GM18499 (cell line): ENCODE measurements around the gene TIGD6.
"Not testable (repeated sequence)": the region's sequence is repeated elsewhere in the genome, so short reads cannot be mapped to it uniquely, and the experiment has no call there.

Experiments
- ATAC-seq: cut with Tn5 transposase; IDR thresholded peaks from one replicate; pipeline ENCODE4 v1.9.1; 2021; ENCODE audit warnings: moderate number of reproducible peaks; ENCODE audit not compliant: insufficient read depth, unreplicated experiment

The TIGD6 gene

DNA sequence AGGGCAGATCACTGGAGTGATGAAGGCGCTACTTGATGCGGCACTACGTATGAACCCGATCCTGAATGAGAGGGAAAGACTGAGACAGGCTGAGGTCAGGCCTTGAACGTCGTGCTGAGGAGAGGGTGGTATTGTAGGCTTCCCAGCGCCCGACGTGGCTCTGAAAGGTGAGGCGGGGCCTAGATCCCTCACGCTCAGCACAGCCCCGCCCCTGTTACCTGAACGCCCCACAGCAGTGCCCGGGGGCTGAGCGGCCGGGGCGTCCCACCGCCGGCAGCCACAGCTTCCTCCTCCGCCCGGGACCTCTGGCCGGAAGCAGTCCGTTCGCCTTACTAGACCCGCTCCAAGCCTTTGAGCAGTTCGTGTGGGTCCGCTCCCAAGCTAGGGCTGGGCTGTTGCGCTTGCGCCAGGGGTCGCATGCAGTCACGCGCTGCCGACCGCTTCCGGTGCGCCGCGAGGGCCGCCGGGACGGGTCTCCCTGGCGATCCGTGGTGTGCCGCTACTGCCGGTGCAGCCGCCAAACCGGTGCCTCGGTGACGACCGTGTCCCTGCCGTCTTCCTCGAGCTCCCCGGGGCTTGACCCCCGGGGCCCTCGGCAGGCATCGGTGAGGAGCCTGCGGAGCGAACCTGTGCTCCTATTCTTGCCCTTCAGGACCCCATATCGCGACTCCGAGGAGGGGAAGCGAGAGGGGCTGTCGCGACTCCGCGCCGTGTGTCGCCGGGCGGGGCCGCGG lies at the start of gene TIGD6, which contains the start of gene HMGXB3:
Gene TIGD6, minus strand, starts transcription at position 399 of the 734 bp plus-strand sequence. CDS start 4,306 bp downstream, outside the sequence.
Gene HMGXB3, plus strand, starts transcription at position 484 of the 734 bp plus-strand sequence. CDS start 4,114 bp downstream, outside the sequence.
- ATAC-seq: peak; percentile 58

DNA sequence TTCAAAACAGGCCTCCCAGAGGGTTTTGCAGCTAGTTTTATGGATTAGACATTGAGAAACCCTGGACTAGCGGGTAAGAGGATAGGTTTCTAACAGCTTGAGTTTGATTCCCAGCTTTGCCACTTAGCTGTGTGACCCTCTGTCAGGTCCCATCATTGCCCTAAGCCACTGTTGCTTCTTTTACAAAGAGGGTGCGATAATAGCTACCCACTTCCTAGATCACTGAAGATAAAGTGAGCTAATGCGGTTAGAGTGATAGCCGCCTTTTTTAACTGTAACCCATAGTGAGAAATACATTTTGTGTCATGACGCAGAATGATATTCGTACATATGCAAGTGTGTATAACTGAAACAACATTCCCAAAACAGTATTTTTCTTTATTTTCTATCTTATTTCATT lies 45.6 kb upstream of the TIGD6 start:
- no peak for ATAC-seq

DNA sequence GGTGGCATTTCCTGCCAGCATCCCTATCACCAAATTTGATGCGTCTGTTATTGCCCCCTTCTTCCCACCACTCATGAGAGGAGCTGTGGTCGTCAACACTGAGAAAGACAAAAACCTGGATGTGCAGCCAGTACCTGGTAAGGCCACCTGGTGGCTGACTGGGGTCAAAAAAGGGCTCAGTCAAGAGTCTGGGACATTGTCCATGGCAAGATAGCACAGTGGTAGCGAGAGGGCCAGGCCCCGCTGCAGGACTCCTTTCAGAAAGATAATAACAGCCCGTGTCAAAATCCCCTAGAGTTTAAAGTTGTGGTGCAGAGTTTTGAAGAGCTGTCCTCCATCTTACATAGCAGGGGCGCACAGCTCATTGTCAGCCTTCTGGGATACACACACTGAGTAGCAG lies 45.1 kb upstream of the TIGD6 start:
- ATAC-seq: no peak

DNA sequence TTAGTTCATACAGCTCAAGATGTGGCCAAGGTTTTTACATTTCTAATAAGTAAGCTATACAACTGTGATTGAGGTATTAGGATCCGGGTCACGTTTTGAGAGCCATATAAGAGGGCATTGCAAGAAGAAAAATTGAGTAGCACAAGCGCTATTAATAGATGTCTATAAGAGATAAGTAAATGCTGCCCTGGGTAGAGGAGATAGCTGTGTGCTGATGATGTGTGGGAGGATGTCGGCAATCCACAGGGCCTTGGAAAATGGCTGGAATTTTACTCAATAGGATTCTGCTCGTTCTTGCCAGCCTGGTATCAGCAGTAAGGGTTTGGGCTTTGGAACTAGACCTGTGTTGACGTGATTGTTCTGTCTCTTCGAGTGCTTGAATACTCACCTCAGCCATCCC lies 44.3 kb upstream of the TIGD6 start:
- no peak for ATAC-seq

DNA sequence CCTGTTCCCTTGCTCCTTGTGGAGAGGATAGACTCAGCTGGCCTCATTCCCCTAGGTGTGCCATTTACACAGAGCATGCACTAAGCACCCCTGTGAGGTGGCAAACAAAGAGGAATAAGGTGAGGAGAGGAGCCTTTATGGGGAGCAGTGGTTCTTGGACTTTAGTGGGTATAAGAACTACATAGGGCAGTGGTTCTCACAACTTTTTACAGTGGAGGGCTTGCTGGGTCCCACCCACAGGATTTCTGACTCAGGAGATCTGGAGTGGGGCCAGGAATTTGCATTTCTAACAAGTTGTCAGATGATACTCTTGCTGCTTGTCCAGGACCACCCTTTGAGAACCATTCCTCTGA lies 43.9 kb upstream of the TIGD6 start:
- no peak for ATAC-seq

DNA sequence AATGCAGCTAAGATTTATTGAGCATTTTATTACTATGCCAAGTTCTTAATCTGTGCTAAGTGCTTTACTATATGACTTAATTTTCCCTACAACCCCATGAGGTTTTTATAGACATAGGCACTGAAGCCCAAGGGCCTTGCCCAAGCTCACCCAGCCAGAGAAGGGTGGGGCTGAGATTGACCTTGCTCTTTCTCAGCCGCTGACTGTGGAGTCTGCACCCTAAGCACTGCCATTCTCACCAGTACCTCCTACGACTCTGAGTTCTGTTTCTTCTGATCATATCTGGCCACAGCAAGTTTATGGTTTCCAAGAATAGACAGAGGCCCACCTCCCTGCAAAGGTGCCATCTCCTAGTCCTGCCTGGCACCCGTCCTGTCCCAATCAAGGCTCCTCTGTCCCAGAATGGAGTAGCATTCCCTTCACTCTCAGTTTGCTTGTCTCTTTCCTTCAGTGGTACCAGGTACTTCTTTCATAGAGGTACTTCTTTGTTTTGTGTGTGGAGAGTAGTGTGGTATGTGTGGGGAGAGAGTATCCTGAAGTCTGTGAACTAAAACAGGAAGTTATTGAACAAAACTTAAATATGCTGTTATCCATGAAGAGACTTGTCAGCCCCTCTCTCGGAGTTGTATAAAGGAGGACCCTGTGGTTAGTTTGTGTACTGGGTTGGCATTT lies 43.3 kb upstream of the TIGD6 start:
- no peak for ATAC-seq

DNA sequence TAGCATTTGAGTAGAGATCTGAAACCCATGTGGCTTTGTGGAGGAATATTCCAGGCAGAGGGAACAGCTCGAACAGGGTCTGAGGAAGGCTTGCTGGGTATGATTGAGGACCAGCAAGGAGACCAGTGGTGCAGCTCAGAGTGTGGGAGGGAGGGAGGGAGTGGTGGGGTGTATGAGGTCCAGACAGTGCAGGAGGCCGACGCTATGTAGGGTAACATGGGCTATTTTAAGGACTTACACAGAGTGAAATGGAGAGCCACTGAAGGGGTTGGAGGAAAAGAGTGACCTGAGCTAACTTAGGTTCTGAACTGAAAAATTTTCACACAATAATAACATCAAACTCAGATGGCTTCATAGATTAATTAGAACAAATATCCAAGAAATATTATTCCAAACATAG lies 42.0 kb upstream of the TIGD6 start:
- ATAC-seq: no peak

DNA sequence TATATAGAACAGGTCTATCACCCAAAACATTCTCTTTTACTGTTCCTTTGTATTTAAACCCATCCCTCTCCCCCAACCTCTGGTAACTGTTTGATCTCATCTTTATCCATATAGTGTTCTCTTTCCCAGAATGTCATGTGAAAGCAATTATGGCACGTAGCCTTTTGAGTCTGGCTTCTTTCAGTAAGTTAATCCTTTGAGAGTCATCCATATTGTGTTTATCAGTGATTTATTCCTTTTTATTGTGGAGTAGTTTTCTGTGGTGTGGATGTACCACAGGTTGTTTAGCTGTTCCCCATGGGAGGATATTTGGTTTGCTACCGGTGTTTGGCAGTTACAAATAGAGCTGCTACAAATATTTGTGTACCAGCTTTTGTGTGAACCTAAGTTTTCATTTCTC lies 38.1 kb upstream of the TIGD6 start:
- ATAC-seq: no peak

DNA sequence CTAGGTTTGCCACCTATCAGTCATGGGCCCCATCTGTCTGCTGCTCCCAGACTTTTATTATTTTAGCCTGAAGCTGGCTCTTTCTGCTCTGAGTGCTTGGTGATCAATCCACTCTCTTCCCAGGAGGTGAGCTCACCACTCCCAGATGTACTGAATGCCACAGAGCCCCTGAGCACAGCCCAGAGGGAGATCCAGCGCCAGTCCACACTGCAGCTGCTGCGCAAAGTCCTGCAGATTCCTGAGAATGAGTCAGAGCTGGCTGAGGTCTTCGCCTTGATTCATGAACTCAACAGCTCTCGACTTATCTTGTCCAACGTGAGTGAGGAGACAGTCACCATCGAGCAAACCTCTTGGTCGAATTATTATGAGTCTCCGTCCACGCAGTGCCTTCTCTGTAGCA lies 36.1 kb upstream of the TIGD6 start:
- ATAC-seq: no peak

DNA sequence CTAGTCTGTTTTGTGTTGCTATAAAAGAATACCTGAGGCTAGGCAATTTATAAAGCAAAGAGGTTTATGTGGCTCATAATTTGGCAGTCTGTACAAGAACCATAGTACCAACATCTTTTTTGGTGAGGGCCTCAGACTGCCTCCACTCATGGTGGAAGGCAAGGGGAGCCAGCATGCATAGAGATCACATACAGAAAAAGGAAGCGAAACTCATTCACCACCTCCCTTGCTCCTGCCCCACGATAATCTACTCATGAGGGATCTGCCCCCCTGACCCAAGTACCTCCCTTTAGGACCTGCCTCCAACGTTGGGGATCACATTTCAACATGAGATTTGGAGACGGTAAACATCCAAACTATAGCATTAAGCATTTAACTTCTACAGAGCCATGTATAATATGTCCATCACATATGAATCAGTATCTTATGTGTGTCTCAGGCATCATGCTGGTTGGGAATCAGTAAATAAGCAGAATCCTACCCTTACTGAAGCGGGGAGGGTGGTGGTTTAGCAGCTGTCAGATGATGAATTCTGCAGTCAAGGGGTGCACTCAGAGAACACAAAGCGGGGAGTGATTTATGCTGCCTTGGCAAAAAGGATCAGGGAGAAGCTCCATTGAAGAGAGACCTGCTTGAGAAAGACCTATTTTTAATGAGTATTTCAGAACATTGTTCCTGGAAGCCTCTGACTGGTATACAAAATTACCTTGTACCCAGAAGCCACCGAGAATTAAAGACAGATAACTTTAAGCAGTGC lies 34.9 kb upstream of the TIGD6 start:
- peak; percentile 88 for ATAC-seq

DNA sequence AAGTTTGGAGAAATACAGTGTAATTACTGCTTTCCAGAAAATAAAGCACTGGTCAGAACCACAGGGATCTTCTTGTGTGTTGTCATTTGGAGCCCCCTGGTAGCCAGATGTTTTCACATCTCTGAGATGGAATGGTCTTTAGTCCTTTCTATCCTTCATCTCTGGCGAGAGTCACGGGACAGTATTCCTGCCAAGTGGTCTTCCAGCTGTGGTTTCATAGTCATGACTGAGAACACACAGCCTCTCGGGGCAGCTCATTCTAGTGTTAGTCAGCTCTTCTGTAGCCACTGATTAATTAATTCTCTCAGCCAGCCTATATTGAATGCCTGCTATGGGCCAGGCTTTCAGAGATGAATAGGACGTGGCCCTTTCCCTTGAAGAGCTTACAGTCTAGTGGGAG lies 34.2 kb upstream of the TIGD6 start:
- ATAC-seq: no peak

DNA sequence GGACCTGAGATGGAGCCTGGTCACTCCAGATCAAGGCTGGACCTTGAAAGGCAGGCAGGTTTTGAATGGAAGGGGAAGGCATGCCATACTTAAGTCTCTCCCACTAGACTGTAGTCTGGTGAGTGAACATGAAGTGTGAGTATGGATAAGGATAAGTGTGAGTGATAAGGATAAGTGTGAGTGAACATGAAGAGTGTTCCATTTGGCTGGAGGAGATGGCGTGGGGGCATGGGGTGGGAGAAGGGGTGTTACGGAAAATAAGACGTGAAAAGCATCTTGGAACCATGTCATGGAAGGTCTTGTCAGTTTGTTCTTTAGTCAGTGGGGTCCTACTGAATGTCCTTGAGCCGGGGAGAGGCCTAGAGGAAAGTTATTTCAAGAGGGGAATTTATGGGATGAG lies 32.9 kb upstream of the TIGD6 start:
- no peak for ATAC-seq

DNA sequence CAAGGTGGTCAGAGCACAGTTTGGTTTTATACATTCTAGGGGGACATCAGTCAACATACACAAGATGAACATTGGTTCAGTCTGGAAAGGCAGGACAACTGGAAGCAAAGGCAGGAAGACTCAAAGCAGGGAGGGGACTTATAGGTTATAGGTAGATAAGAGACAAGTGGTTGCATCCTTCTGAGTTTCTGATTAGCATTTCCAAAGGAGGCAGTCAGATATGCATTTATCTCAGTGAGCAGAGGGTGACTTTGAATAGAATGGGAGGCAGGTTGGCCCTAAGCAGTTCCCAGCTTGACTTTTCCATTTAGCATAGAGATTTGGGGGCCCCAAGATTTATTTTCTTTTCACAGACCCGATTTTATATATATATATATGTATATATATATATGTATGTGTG lies 27.6 kb upstream of the TIGD6 start:
- ATAC-seq: not testable (repeated sequence)

DNA sequence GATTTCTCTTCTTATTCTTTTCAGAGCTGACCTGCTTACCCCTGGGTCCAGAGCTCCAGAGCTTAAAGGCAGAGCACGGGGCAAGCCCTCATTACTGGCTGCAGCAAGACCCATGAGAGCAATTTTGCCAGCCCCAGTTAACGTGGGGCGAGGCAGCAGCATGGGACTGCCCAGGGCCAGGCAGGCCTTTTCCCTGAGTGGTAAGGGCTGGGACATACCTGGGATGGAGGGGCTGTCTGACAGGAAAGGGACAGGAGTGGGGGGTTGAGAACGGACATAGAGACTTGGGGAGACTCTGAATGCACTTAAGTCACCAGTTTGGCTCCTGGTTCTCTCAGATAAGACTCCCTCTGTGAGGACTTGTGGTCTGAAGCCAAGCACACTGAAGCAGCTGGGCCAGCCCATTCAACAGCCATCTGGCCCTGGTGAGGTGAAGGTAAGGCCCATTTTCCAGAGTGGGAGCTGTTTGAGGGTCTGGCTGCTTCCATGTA lies 26.3 kb upstream of the TIGD6 start:
- ATAC-seq: no peak

DNA sequence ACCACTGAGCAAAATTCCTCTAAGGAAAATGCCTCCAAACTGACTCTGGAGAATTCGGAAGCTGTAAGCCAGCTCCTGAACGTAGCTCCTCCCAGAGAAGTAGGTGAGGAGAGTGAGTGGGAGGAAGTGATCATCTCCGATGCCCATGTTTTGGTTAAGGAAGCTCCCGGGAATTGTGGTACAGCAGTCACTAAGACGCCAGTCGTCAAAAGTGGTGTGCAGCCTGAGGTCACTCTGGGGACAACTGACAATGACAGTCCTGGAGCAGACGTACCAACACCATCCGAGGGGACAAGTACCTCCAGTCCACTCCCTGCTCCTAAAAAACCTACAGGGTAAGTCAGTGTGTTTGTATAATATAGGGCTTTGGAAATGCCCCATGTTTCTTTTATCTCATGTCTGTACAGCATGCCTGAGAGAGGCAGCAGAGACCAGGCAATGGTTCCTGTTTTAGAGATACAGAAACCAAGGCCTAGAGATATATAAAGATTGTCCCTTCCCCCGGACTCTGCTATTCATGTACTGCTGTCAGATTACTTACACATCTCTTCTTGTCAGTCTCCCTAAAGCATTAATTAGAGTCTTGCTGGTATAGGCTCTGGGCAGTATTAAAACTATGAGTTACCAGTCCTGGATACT lies 24.0 kb upstream of the TIGD6 start:
- no peak for ATAC-seq

DNA sequence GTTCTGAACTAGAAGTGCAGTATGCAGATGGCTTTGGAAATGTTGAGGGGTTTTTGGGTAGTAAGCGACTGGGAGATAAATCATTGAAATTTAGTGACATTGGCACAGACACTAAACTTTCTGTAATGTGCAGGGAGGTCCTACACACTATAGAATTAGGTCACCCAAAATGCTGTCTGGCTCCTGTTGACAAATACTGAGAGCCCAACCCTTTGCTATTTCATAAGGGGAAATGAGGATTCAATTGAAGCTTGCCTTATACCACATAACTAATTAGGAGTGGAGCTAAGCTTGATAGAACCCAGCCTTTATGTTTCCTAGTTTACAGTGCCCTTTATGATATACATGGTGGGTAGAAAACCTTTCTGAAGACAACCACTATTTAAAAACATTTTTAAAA lies 22.7 kb upstream of the TIGD6 start:
- no peak for ATAC-seq

DNA sequence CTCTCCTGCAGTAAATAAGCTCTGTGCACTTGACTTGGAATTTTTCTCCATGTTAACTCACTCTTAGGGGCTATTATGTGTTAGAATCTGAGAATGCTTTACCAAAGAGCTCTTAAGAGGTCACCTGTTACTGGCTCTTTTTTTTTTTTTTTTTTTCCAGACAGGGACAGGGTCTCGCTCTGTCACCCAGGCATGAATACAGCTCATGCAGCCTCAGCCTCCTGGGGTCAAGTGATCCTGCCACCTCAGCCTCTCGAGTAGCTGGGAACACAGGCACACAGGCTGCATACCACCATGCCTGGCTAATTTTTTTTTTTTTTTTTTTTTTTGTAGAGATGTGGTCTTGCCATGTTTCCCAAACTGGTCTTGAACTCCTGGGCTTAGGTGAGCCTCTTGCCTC lies 22.2 kb upstream of the TIGD6 start:
- ATAC-seq: no peak

DNA sequence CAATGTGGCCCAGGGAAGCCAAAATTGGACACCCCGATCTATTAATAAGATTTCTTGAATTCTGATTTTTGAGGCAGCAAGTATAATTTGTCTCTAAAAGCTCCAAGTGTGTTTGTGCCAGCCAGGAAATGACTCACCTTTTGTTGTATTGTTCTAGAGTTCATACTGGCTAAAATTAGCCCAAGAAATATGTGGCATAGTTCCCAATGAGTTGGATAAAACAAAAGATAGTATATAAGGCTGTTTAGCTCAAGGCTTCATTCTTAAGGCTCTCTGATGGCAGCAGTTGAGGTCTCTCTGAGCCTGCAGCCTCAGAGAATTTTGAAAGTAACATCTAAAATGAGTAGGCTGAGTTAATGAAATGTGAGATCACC lies 21.7 kb upstream of the TIGD6 start:
- no peak for ATAC-seq

DNA sequence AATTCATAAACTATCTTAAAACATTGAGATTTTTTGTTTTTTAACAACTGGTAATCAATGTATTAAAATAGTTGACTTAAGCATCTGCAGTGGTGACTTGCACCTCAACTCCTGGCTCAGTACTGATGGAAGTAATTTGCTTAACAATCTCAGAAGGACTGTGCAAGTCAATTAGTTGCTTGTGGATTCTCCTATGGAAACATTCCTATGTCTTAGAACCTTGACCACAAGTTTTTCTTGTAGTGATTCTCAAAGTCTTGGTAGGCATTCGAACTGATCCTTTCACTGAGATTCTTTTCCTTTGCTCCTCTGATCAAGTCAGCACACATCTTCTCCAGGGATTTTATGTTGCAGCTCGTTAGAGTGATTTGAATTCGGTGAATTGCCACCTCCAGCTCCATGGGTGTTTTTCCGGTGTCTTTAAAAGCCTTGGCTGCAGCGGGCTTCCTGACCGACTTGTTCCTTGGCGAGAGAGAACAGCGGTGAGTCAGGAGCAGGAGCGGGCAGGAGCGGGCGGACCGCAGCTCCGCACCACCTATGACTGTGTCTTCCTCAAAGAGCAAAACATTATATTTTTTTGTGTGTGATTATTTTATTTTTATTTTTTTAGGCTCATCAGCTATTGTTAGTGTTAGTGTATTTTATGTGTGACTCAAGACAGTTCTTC lies 21.2 kb upstream of the TIGD6 start:
- no peak for ATAC-seq

DNA sequence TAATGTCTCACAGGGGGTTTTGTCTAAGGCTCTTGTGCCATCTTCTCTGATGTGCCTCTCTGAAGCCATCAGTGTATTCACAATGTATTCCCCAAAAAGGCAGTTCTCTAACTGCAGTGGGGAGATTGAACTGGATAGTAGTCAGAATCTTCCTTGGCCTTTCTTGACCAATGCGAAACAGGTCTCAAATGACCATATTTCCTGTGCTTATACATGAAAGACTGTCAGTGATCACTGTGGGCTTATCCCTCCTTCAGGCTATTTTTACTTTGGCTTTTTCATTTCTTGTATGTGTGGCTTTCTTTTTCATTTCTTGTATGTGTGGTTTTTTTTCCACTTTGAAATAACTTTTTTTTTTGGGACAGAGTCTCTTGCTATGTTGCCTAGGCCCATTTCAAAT lies 19.8 kb upstream of the TIGD6 start:
- ATAC-seq: no peak
